NCI-H446 treated with DMSO at 0.1 percent for 48 hours (cell line): Measurements from ENCODE around the gene CRELD2.

Experiments
- DNase-seq: peaks from one replicate; lab custom pipeline; 2025; lab: John Stamatoyannopoulos, UW

The CRELD2 gene

GRCh38 chr22:49917974-49918910 lies at the start of gene CRELD2, which contains the start of gene ALG12:
CRELD2 (plus strand) TSS chr22:49918634; CDS start chr22:49918770, 136 bp downstream.
ALG12 (minus strand) TSS chr22:49918438; CDS start chr22:49913765, 4,673 bp downstream.
- DNase-seq = peak; percentile 90

GRCh38 chr22:49869086-49869830 lies 49.2 kb upstream of the CRELD2 start:
- no peak for DNase-seq

GRCh38 chr22:49869845-49870712 lies 48.4 kb upstream of the CRELD2 start:
- no peak for DNase-seq

- no peak for DNase-seq
Measured at GRCh38 chr22:49871482-49871881, 47.0 kb upstream of the CRELD2 start.

- DNase-seq = no peak
Measured at GRCh38 chr22:49872347-49872746, 46.1 kb upstream of the CRELD2 start.

GRCh38 chr22:49873228-49873940 lies 45.0 kb upstream of the CRELD2 start:
- no peak for DNase-seq

- DNase-seq = no peak
Measured at GRCh38 chr22:49877642-49878041, 40.8 kb upstream of the CRELD2 start.

- DNase-seq = no peak
Measured at GRCh38 chr22:49878206-49878605, 40.2 kb upstream of the CRELD2 start.

- no peak for DNase-seq
Measured at GRCh38 chr22:49879871-49880270, 38.6 kb upstream of the CRELD2 start.

- DNase-seq = no peak
Measured at GRCh38 chr22:49880281-49880680, 38.2 kb upstream of the CRELD2 start.

- DNase-seq = no peak
Measured at GRCh38 chr22:49881856-49882255, 36.6 kb upstream of the CRELD2 start.

- DNase-seq = no peak
Measured at GRCh38 chr22:49882519-49883293, 35.7 kb upstream of the CRELD2 start.

GRCh38 chr22:49883294-49883640 lies 35.2 kb upstream of the CRELD2 start:
- no peak for DNase-seq

GRCh38 chr22:49884075-49884474 lies 34.4 kb upstream of the CRELD2 start:
- no peak for DNase-seq

- DNase-seq = no peak
Measured at GRCh38 chr22:49884503-49885260, 33.8 kb upstream of the CRELD2 start.

GRCh38 chr22:49885281-49885680 lies 33.2 kb upstream of the CRELD2 start:
- no peak for DNase-seq

GRCh38 chr22:49885881-49886280 lies 32.6 kb upstream of the CRELD2 start:
- no peak for DNase-seq

GRCh38 chr22:49886346-49887063 lies 31.9 kb upstream of the CRELD2 start:
- DNase-seq = no peak

- DNase-seq = no peak
Measured at GRCh38 chr22:49887064-49887451, 31.4 kb upstream of the CRELD2 start.
